ENCODE measurements around the gene ZFC3H1. TPM values are rescaled to one million over a fixed set of nuclear protein-coding genes. Genes with fewer than 3 reads are reported as not detected.

The ZFC3H1 gene
- total RNA-seq, 2 experiments from 2014 or later: 31.1 to 66.8 TPM

DNA sequence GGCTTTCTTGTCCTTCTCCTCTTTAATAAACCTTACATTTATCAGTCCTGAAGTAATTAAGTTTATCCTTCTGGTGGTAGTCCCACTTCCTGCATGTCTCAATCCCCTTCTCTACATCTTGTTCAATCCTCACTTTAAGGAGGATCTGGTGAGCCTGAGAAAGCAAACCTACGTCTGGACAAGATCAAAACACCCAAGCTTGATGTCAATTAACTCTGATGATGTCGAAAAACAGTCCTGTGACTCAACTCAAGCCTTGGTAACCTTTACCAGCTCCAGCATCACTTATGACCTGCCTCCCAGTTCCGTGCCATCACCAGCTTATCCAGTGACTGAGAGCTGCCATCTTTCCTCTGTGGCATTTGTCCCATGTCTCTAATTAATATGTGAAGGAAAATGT is 79.3 kb downstream of the ZFC3H1 start:
- no peak for DNase-seq (ENCODE audit: low spot score)
- H3K36me3 ChIP-seq (ENCODE audit: insufficient read depth, low read length): no peaks in the 10 kb centered on the region
- no peaks in the 10 kb centered on the region for H3K4me1 ChIP-seq (ENCODE audit: insufficient read depth, low read length, poor library complexity, severe bottlenecking)
- BruUV-seq (replicated peaks): no TSS peak
- TF ChIP-seq EZH2phosphoT487 (IDR thresholded peaks at IDR 0.05; ENCODE audit: borderline replicate concordance, low read depth, low read length): no peak
- TF ChIP-seq, protein P1, sequence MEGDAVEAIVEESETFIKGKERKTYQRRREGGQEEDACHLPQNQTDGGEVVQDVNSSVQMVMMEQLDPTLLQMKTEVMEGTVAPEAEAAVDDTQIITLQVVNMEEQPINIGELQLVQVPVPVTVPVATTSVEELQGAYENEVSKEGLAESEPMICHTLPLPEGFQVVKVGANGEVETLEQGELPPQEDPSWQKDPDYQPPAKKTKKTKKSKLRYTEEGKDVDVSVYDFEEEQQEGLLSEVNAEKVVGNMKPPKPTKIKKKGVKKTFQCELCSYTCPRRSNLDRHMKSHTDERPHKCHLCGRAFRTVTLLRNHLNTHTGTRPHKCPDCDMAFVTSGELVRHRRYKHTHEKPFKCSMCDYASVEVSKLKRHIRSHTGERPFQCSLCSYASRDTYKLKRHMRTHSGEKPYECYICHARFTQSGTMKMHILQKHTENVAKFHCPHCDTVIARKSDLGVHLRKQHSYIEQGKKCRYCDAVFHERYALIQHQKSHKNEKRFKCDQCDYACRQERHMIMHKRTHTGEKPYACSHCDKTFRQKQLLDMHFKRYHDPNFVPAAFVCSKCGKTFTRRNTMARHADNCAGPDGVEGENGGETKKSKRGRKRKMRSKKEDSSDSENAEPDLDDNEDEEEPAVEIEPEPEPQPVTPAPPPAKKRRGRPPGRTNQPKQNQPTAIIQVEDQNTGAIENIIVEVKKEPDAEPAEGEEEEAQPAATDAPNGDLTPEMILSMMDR (conservative IDR thresholded peaks at IDR 0.05; ENCODE audit: low read length): no peak
- H3K9me2 ChIP-seq (ENCODE audit: insufficient read depth, low read length): no peaks in the 10 kb centered on the region
- ChIA-PET POLR2A (interaction anchor here (0.6 kb wide), 1 partner anchor 237 kb away, joined by 3 read pairs; no protein-coding TSS in a partner anchor), CTCF (ENCODE audit: unreplicated experiment) (no interaction called here)
- H3K27ac ChIP-seq (ENCODE audit: low read depth, low read length, poor library complexity, severe bottlenecking): no peak overlapping the region
- intact Hi-C loops (cut with micrococcal nuclease; ENCODE audit: unreplicated experiment): no loop called here
- no peaks in the 10 kb centered on the region for H3K9me3 ChIP-seq (ENCODE audit: low read length)
- H3K4me3 ChIP-seq (ENCODE audit: low read depth, low read length, poor library complexity, severe bottlenecking): no peak overlapping the region
- no peaks in the 10 kb centered on the region for H4K20me1 ChIP-seq (ENCODE audit: insufficient read depth, low read length)
- no peak overlapping the region for H3K4me2 ChIP-seq (ENCODE audit: low read length)
- H2AFZ ChIP-seq (ENCODE audit: low read length): no peak overlapping the region
- H3K79me2 ChIP-seq (ENCODE audit: insufficient read depth, low read depth, low read length): no peaks in the 10 kb centered on the region

DNA sequence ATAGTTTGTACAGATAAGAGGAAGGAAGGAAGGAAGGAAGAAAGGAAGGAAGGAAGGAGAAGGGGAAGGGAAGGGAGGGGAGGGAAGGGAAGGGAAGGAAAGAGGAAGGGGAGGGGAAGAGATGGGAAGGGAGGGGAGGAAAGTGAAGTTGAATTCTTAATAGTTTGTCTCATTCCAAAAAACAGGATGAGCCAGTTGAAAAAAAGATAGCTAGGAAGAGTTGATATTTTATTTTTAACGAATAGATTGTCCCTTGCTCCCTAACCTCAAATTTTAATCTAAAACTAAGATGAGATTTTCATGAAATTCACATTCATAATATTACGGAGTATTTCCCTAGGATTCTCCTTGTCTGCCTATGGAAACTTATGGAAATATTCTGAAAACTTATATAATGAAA is 80.7 kb downstream of the ZFC3H1 start:
- no peaks in the 10 kb centered on the region for H3K4me1 ChIP-seq (ENCODE audit: insufficient read depth, low read length, poor library complexity, severe bottlenecking)
- ChIA-PET CTCF (ENCODE audit: unreplicated experiment) (no interaction called here), POLR2A (no interaction called here)
- H3K9me2 ChIP-seq (ENCODE audit: insufficient read depth, low read length): no peaks in the 10 kb centered on the region
- H3K4me3 ChIP-seq (ENCODE audit: low read depth, low read length, poor library complexity, severe bottlenecking): no peak overlapping the region
- no TSS peak for BruUV-seq (replicated peaks)
- H4K20me1 ChIP-seq (ENCODE audit: insufficient read depth, low read length): no peaks in the 10 kb centered on the region
- H3K36me3 ChIP-seq (ENCODE audit: insufficient read depth, low read length): no peaks in the 10 kb centered on the region
- no peaks in the 10 kb centered on the region for H3K9me3 ChIP-seq (ENCODE audit: low read length)
- no peaks in the 10 kb centered on the region for H3K79me2 ChIP-seq (ENCODE audit: insufficient read depth, low read depth, low read length)
- no peak overlapping the region for H3K27ac ChIP-seq (ENCODE audit: low read depth, low read length, poor library complexity, severe bottlenecking)
- no peak overlapping the region for H2AFZ ChIP-seq (ENCODE audit: low read length)
- DNase-seq (ENCODE audit: low spot score): no peak
- no peak overlapping the region for H3K4me2 ChIP-seq (ENCODE audit: low read length)
- intact Hi-C loops (cut with micrococcal nuclease; ENCODE audit: unreplicated experiment): no loop called here
- no peak for TF ChIP-seq EZH2phosphoT487 (IDR thresholded peaks at IDR 0.05; ENCODE audit: borderline replicate concordance, low read depth, low read length)
- TF ChIP-seq, protein P1 (conservative IDR thresholded peaks at IDR 0.05; ENCODE audit: low read length): no peak

DNA sequence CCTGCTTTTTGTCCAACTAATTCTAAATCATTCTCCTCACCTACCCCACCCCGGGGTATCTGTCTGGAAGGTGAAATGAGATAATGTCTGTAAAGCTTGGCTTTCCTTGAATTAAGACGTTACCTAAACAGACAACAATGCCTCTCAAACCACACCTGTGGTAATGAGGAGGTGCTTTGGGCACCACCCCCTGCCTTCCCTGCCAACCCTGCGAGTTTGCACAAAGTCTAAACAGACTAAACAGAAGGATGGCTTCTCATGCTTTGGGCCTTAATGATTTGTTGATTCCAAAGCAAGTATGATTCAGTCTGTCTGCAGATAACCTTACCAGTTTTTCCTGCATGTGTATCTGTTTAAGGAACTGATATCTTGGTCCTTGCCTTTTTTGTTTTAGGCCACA is 82.4 kb downstream of the ZFC3H1 start:
- ChIA-PET CTCF (ENCODE audit: unreplicated experiment) (no interaction called here), POLR2A (no interaction called here)
- Histone ChIP-seq H3K27ac (ENCODE audit: low read depth, low read length, poor library complexity, severe bottlenecking) (no peak overlapping the region), H3K9me3 (ENCODE audit: low read length) (no peaks in the 10 kb centered on the region), H3K4me1 (ENCODE audit: insufficient read depth, low read length, poor library complexity, severe bottlenecking) (no peaks in the 10 kb centered on the region), H3K36me3 (ENCODE audit: insufficient read depth, low read length) (no peaks in the 10 kb centered on the region), H3K79me2 (ENCODE audit: insufficient read depth, low read depth, low read length) (no peaks in the 10 kb centered on the region), H4K20me1 (ENCODE audit: insufficient read depth, low read length) (no peaks in the 10 kb centered on the region), H3K4me2 (ENCODE audit: low read length) (no peak overlapping the region), H2AFZ (ENCODE audit: low read length) (no peak overlapping the region), H3K9me2 (ENCODE audit: insufficient read depth, low read length) (no peaks in the 10 kb centered on the region), H3K4me3 (ENCODE audit: low read depth, low read length, poor library complexity, severe bottlenecking) (no peak overlapping the region)
- intact Hi-C loops (cut with micrococcal nuclease; ENCODE audit: unreplicated experiment): no loop called here
- TF ChIP-seq, protein P1 (conservative IDR thresholded peaks at IDR 0.05; ENCODE audit: low read length): no peak
- TF ChIP-seq EZH2phosphoT487 (IDR thresholded peaks at IDR 0.05; ENCODE audit: borderline replicate concordance, low read depth, low read length): no peak
- DNase-seq (ENCODE audit: low spot score): no peak
- BruUV-seq (replicated peaks): no TSS peak

Data from OCI-LY7 (cell line).